HEK293 (cell line): Measurements from ENCODE around the gene RAB44.

Source experiments
- CTCF ChIA-PET: fragments of 350-600 bp; formaldehyde crosslinking; extraction: SDS; loops from one replicate; lab custom pipeline; 2021; ENCODE audit warnings: antibody characterized with exemption; lab: Yijun Ruan, JAX
- POLR2A ChIA-PET: fragments of 300-600 bp; formaldehyde crosslinking; extraction: SDS; loops from one replicate; lab custom pipeline; 2020; ENCODE audit warnings: antibody characterized with exemption, inconsistent platforms; lab: Yijun Ruan, JAX
- H3K27ac ChIP-seq: fragments of 200-500 bp; sonication (Bioruptor generic); 2 replicates; pipeline ENCODE4 v1.5.1; 2014; ENCODE audit warnings: low read depth, low read length, control low read depth, inconsistent platforms; ENCODE audit errors: extremely low read depth
- H3K36me3 ChIP-seq, 2 experiments: fragments of 200-500 bp in 1 of 2; sonication (Bioruptor generic) in 1 of 2; 1 replicate in 1 of 2; 2 replicates in 1 of 2; pipeline ENCODE4 v1.5.1; 2014 to 2017; ENCODE audit warnings: inconsistent platforms in 2 of 2, low read length in 2 of 2; ENCODE audit not compliant: control insufficient read depth in 2 of 2, insufficient read depth in 1 of 2
- H3K4me1 ChIP-seq: fragments of 200-500 bp; sonication (Bioruptor generic); 2 replicates; pipeline ENCODE4 v1.5.1; 2014; ENCODE audit warnings: mild to moderate bottlenecking, low read length, inconsistent platforms; ENCODE audit not compliant: control insufficient read depth, insufficient read depth
- H3K4me3 ChIP-seq: 2 replicates; pipeline ENCODE4 v1.5.1; 2011; ENCODE audit warnings: low read depth, mild to moderate bottlenecking, control low read depth, low read length, moderate library complexity
- H3K9me3 ChIP-seq: fragments of 200-500 bp; sonication (Bioruptor generic); 2 replicates; pipeline ENCODE4 v1.5.1; 2014; ENCODE audit warnings: low read depth, low read length, inconsistent platforms; ENCODE audit not compliant: control insufficient read depth, insufficient read depth
- FEZF1 ChIP-seq: fragments of 450-650 bp; formaldehyde crosslinking; IDR thresholded peaks from 2 replicates; pipeline ENCODE4 v1.5.1; 2016; ENCODE audit warnings: missing biosample characterization, missing genetic modification characterization
- GFI1B ChIP-seq: fragments of 450-650 bp; formaldehyde crosslinking; IDR thresholded peaks from 2 replicates; pipeline ENCODE4 v1.5.1; 2016; ENCODE audit warnings: missing biosample characterization, missing genetic modification characterization
- SP7 ChIP-seq: fragments of 450-650 bp; formaldehyde crosslinking; IDR thresholded peaks from 2 replicates; pipeline ENCODE4 v1.5.1; 2016; ENCODE audit warnings: missing biosample characterization, missing genetic modification characterization
- ZBTB17 ChIP-seq: fragments of 450-650 bp; formaldehyde crosslinking; IDR thresholded peaks from 2 replicates; pipeline ENCODE4 v1.5.1; 2016; ENCODE audit warnings: missing biosample characterization, missing genetic modification characterization
- ZNF140 ChIP-seq: fragments of 450-650 bp; formaldehyde crosslinking; IDR thresholded peaks from 2 replicates; pipeline ENCODE4 v1.5.1; 2016; ENCODE audit warnings: missing biosample characterization, missing genetic modification characterization
- ZNF311 ChIP-seq: fragments of 450-650 bp; formaldehyde crosslinking; IDR thresholded peaks from 2 replicates; pipeline ENCODE4 v1.5.1; 2017; ENCODE audit warnings: missing biosample characterization, missing genetic modification characterization, borderline replicate concordance
- ZNF341 ChIP-seq: fragments of 450-650 bp; formaldehyde crosslinking; IDR thresholded peaks from 2 replicates; pipeline ENCODE4; 2016; ENCODE audit warnings: low read depth, missing biosample characterization, missing genetic modification characterization
- ZNF473 ChIP-seq: fragments of 450-650 bp; formaldehyde crosslinking; IDR thresholded peaks from 2 replicates; pipeline ENCODE4 v1.5.1; 2017; ENCODE audit warnings: missing biosample characterization, missing genetic modification characterization
- ZNF529 ChIP-seq: fragments of 450-650 bp; formaldehyde crosslinking; IDR thresholded peaks from 2 replicates; pipeline ENCODE4 v1.5.1; 2017; ENCODE audit warnings: missing genetic modification characterization, missing biosample characterization; ENCODE audit not compliant: insufficient replicate concordance
- ZNF571 ChIP-seq: fragments of 450-650 bp; formaldehyde crosslinking; IDR thresholded peaks from 2 replicates; pipeline ENCODE4 v1.5.0; 2017; ENCODE audit warnings: missing biosample characterization, missing genetic modification characterization
- ZNF623 ChIP-seq: fragments of 450-650 bp; formaldehyde crosslinking; IDR thresholded peaks from 2 replicates; pipeline ENCODE4 v1.5.1; 2016; ENCODE audit warnings: missing biosample characterization, missing genetic modification characterization
- ZNF660 ChIP-seq: fragments of 450-650 bp; IDR thresholded peaks from 2 replicates; pipeline ENCODE4 v1.5.1; 2018; ENCODE audit warnings: missing biosample characterization, mild to moderate bottlenecking, missing genetic modification characterization
- ZNF701 ChIP-seq: fragments of 450-650 bp; formaldehyde crosslinking; IDR thresholded peaks from 2 replicates; pipeline ENCODE4 v1.5.1; 2016; ENCODE audit warnings: missing biosample characterization, missing genetic modification characterization
- TF ChIP-seq, protein P1 (sequence below): fragments of 450-650 bp; IDR thresholded peaks from 2 replicates; pipeline ENCODE4 v1.5.1; 2018; ENCODE audit warnings: missing biosample characterization, mild to moderate bottlenecking, missing genetic modification characterization
- TF ChIP-seq, protein P2 (sequence below): fragments of 450-650 bp; formaldehyde crosslinking; IDR thresholded peaks from 2 replicates; pipeline ENCODE4 v1.5.1; 2017; ENCODE audit warnings: missing biosample characterization, missing genetic modification characterization
- TF ChIP-seq, protein P3 (sequence below): sonication (generic); formaldehyde crosslinking; IDR thresholded peaks from 2 replicates; pipeline ENCODE4 v1.8.1; 2022; ENCODE audit warnings: mild to moderate bottlenecking, moderate library complexity, missing genetic modification reagents
- TF ChIP-seq, protein P4 (sequence below): fragments of 450-650 bp; formaldehyde crosslinking; IDR thresholded peaks from 2 replicates; pipeline ENCODE4 v1.5.1; 2017; ENCODE audit warnings: missing biosample characterization, mild to moderate bottlenecking, missing genetic modification characterization, moderate library complexity
- TF ChIP-seq, protein P5 (sequence below): fragments of 450-650 bp; formaldehyde crosslinking; IDR thresholded peaks from 2 replicates; pipeline ENCODE4 v1.5.1; 2017; ENCODE audit warnings: missing biosample characterization, missing genetic modification characterization

Gene RAB44

DNA sequence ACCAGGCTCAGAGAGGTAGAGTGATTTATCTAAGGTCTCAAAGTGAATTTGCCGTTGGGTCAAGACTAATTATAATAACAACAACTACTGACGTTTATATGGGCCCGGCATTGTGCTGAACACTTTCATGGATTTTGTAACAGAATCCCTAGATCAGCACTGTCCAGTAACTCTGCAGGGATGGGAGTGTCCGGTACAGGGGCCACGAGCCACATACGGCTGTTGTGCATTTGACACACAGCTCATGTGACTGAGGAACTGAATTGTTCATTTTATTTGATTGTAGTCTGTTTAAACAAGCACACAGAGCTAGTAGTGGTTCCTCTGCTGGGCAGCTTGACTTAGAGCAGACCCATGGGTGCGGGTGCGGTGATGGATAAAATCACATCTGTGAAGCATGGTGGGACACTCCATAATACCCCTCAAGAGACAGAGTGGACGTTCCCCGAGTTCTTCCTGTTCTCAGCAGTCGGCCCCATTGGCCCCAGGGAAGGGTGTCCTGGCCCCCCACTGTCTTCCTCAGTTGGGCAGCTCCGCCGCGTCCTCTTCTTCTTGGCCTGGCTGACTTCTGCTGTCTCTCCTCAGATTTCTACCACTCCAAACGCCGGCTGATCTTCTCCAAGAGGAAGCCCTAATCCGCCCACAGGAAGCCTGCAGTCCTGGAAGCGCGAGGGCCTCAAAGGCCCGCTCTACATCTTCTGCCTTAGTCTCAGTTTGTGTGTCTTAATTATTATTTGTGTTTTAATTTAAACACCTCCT is 12.3 kb upstream of the RAB44 start (continued):
- TF ChIP-seq, protein P1, sequence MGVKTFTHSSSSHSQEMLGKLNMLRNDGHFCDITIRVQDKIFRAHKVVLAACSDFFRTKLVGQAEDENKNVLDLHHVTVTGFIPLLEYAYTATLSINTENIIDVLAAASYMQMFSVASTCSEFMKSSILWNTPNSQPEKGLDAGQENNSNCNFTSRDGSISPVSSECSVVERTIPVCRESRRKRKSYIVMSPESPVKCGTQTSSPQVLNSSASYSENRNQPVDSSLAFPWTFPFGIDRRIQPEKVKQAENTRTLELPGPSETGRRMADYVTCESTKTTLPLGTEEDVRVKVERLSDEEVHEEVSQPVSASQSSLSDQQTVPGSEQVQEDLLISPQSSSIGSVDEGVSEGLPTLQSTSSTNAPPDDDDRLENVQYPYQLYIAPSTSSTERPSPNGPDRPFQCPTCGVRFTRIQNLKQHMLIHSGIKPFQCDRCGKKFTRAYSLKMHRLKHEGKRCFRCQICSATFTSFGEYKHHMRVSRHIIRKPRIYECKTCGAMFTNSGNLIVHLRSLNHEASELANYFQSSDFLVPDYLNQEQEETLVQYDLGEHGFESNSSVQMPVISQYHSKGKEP (tag by site-specific recombination), result no peak
- TF ChIP-seq, protein P2, sequence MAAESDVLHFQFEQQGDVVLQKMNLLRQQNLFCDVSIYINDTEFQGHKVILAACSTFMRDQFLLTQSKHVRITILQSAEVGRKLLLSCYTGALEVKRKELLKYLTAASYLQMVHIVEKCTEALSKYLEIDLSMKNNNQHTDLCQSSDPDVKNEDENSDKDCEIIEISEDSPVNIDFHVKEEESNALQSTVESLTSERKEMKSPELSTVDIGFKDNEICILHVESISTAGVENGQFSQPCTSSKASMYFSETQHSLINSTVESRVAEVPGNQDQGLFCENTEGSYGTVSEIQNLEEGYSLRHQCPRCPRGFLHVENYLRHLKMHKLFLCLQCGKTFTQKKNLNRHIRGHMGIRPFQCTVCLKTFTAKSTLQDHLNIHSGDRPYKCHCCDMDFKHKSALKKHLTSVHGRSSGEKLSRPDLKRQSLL (tag by site-specific recombination), result no peak
- TF ChIP-seq ZNF529 (tag by site-specific recombination) (no peak), ZBTB17 (tag by site-specific recombination) (no peak), ZNF623 (tag by site-specific recombination) (no peak), SP7 (tag by site-specific recombination) (no peak), ZNF571 (tag by site-specific recombination) (no peak), GFI1B (tag by site-specific recombination) (no peak)

DNA sequence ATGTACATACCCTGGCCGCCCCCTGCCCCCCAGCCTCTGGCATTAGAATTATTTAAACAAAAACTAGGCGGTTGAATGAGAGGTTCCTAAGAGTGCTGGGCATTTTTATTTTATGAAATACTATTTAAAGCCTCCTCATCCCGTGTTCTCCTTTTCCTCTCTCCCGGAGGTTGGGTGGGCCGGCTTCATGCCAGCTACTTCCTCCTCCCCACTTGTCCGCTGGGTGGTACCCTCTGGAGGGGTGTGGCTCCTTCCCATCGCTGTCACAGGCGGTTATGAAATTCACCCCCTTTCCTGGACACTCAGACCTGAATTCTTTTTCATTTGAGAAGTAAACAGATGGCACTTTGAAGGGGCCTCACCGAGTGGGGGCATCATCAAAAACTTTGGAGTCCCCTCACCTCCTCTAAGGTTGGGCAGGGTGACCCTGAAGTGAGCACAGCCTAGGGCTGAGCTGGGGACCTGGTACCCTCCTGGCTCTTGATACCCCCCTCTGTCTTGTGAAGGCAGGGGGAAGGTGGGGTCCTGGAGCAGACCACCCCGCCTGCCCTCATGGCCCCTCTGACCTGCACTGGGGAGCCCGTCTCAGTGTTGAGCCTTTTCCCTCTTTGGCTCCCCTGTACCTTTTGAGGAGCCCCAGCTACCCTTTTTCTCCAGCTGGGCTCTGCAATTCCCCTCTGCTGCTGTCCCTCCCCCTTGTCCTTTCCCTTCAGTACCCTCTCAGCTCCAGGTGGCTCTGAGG is 11.5 kb upstream of the RAB44 start:
- Histone ChIP-seq H3K27ac (no peak overlapping the region), H3K4me1 (peaks cover 7% of the 10 kb centered on the region), H3K36me3 (peaks cover 24 to 57% of the 10 kb centered on the region in 2 experiments), H3K4me3 (no peak overlapping the region), H3K9me3 (no peaks in the 10 kb centered on the region)
- ChIA-PET CTCF (interaction anchor here (0.6 to 1.3 kb wide), 3 partner anchors 38 to 322 kb away, joined by 3 read pairs; no protein-coding TSS in a partner anchor), POLR2A (interaction anchor here (2.9 kb wide), 1 partner anchor 7 kb away, joined by 10 read pairs; the partner anchor contains the start of gene CDKN1A)
- TF ChIP-seq, protein P3, sequence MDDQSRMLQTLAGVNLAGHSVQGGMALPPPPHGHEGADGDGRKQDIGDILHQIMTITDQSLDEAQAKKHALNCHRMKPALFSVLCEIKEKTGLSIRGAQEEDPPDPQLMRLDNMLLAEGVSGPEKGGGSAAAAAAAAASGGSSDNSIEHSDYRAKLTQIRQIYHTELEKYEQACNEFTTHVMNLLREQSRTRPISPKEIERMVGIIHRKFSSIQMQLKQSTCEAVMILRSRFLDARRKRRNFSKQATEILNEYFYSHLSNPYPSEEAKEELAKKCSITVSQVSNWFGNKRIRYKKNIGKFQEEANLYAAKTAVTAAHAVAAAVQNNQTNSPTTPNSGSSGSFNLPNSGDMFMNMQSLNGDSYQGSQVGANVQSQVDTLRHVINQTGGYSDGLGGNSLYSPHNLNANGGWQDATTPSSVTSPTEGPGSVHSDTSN (CRISPR knock-in tag), result no peak
- peak; percentile 50; the same call in 1 of the 2 replicates for TF ChIP-seq ZNF140 (tag by site-specific recombination)
- no peak for TF ChIP-seq ZNF311
- no peak for TF ChIP-seq ZNF701 (tag by site-specific recombination)
- no peak for TF ChIP-seq ZNF660 (tag by site-specific recombination)
- TF ChIP-seq ZNF473, result no peak
- TF ChIP-seq FEZF1 (tag by site-specific recombination), result no peak
- peak; percentile 40 for TF ChIP-seq ZNF341 (tag by site-specific recombination)
- TF ChIP-seq, protein P4, sequence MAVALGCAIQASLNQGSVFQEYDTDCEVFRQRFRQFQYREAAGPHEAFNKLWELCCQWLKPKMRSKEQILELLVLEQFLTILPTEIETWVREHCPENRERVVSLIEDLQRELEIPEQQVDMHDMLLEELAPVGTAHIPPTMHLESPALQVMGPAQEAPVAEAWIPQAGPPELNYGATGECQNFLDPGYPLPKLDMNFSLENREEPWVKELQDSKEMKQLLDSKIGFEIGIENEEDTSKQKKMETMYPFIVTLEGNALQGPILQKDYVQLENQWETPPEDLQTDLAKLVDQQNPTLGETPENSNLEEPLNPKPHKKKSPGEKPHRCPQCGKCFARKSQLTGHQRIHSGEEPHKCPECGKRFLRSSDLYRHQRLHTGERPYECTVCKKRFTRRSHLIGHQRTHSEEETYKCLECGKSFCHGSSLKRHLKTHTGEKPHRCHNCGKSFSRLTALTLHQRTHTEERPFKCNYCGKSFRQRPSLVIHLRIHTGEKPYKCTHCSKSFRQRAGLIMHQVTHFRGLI (tag by site-specific recombination), result no peak
- TF ChIP-seq, protein P5, sequence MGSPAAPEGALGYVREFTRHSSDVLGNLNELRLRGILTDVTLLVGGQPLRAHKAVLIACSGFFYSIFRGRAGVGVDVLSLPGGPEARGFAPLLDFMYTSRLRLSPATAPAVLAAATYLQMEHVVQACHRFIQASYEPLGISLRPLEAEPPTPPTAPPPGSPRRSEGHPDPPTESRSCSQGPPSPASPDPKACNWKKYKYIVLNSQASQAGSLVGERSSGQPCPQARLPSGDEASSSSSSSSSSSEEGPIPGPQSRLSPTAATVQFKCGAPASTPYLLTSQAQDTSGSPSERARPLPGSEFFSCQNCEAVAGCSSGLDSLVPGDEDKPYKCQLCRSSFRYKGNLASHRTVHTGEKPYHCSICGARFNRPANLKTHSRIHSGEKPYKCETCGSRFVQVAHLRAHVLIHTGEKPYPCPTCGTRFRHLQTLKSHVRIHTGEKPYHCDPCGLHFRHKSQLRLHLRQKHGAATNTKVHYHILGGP (tag by site-specific recombination), result no peak
